PC-3 (cell line): ENCODE measurements around the gene COL15A1.

Source experiments
- CTCF ChIP-seq: fragments of 300-600 bp; sonication (generic); conservative IDR thresholded peaks from 2 replicates; pipeline ENCODE4 v1.5.1; 2017; ENCODE audit warnings: antibody characterized with exemption, low read depth, mild to moderate bottlenecking, low read length
- EZH2 ChIP-seq: fragments of 300-600 bp; sonication (generic); IDR thresholded peaks from one replicate; pipeline ENCODE4 v1.6.1; 2017; ENCODE audit warnings: antibody characterized with exemption, mild to moderate bottlenecking, low read length; ENCODE audit not compliant: unreplicated experiment
- EZH2phosphoT487 ChIP-seq: fragments of 300-600 bp; sonication (generic); IDR thresholded peaks from 2 replicates; pipeline ENCODE4 v1.6.1; 2018; ENCODE audit warnings: mild to moderate bottlenecking, antibody characterized with exemption, low read length, borderline replicate concordance

- no peak for TF ChIP-seq CTCF
- no peak for TF ChIP-seq EZH2
- TF ChIP-seq EZH2phosphoT487: no peak
Measured at GRCh38 chr9:99004115-99004514, 60.4 kb downstream of the COL15A1 start.
